C4-2B (cell line): ENCODE measurements around the gene DIABLO.
"Not testable (repeated sequence)": the region's sequence is repeated elsewhere in the genome, so short reads cannot be mapped to it uniquely, and the experiment has no call there.

Experiments
- H3K27ac ChIP-seq: fragments of 450-650 bp; 2 replicates; pipeline ENCODE4 v1.5.1; 2017
- ZFX ChIP-seq: fragments of 450-650 bp; IDR thresholded peaks from 2 replicates; pipeline ENCODE4 v1.6.1; 2017
- TF ChIP-seq, protein P1 (sequence below): fragments of 450-650 bp; conservative IDR thresholded peaks from 2 replicates; pipeline ENCODE4 v1.5.1; 2017; ENCODE audit warnings: mild to moderate bottlenecking

DIABLO gene

GRCh38 chr12:122183588-122183940, 42.3 kb downstream of the DIABLO start:
- TF ChIP-seq, protein P1, sequence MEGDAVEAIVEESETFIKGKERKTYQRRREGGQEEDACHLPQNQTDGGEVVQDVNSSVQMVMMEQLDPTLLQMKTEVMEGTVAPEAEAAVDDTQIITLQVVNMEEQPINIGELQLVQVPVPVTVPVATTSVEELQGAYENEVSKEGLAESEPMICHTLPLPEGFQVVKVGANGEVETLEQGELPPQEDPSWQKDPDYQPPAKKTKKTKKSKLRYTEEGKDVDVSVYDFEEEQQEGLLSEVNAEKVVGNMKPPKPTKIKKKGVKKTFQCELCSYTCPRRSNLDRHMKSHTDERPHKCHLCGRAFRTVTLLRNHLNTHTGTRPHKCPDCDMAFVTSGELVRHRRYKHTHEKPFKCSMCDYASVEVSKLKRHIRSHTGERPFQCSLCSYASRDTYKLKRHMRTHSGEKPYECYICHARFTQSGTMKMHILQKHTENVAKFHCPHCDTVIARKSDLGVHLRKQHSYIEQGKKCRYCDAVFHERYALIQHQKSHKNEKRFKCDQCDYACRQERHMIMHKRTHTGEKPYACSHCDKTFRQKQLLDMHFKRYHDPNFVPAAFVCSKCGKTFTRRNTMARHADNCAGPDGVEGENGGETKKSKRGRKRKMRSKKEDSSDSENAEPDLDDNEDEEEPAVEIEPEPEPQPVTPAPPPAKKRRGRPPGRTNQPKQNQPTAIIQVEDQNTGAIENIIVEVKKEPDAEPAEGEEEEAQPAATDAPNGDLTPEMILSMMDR: no peak
- TF ChIP-seq ZFX: no peak

GRCh38 chr12:122182887-122183587, 42.8 kb downstream of the DIABLO start, which contains the start of gene LRRC43:
LRRC43 (plus strand) TSS chr12:122183123; CDS start chr12:122183145, 22 bp downstream.
- no peak within 1 kb of the TSS for H3K27ac ChIP-seq
- no peak for TF ChIP-seq ZFX
- TF ChIP-seq, protein P1: no peak

More at GRCh38 chr12:122183588-122183940, 42.3 kb downstream of the DIABLO start:
- no peak overlapping the region for H3K27ac ChIP-seq

- not testable (repeated sequence) for H3K27ac ChIP-seq
Observed at GRCh38 chr12:122176473-122176872, 49.4 kb downstream of the DIABLO start.

GRCh38 chr12:122174155-122174845, 51.6 kb downstream of the DIABLO start, which contains the start of gene IL31:
IL31 (minus strand) TSS chr12:122174221; CDS start chr12:122174172, 49 bp downstream.
- H3K27ac ChIP-seq: no peak within 1 kb of the TSS
- TF ChIP-seq, protein P1: no peak
- no peak for TF ChIP-seq ZFX

GRCh38 chr12:122172262-122172939, 53.5 kb downstream of the DIABLO start:
- TF ChIP-seq, protein P1: no peak
- no peak for TF ChIP-seq ZFX
- no peak overlapping the region for H3K27ac ChIP-seq

DNA sequence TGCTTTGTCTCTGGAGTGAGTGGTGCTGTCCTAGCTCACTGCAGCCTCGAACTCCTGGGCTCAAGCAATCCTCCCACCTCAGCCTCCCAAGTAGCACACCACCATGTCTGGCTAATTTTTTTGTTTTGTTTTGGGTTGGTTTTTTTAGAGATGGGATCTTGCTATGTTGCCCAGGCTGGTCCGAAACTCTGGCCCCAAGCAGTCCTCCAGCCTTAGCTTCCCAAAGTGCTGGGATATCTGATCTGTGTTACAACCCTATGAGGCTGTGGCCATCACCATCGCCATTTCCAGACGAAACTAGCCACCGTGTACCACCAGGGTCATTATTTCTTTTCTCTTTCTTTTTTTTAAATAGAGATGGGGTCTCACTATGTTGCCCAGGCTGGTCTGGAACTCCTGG, 54.5 kb downstream of the DIABLO start:
- no peak for TF ChIP-seq ZFX
- TF ChIP-seq, protein P1: no peak
- H3K27ac ChIP-seq: no peak overlapping the region

DNA sequence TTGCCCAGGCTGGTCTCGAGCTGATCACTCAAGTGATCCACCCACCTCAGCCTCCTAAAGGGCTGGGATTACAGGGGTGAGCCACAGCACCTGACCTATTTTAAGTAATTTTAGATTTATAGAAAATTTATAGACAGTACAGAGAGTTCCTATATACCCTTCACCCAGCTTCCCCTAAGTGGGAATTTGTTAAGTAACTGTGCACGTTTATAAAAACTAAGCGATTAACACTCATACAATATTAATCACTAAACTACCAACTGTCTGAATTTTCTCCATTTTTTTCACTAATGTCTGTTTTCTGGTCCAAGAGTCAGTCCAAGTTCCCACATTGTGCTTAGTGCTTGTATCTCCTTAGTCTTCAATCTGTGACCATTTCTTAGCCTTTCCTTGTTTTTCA, 57.4 kb downstream of the DIABLO start:
- H3K27ac ChIP-seq: no peak overlapping the region
- no peak for TF ChIP-seq ZFX
- TF ChIP-seq, protein P1: no peak
